Fibroblast of lung (primary cell): ENCODE results near the gene LRP1-AS. TPM values are rescaled to one million over a fixed set of nuclear protein-coding genes. Genes with fewer than 3 reads are reported as not detected.

Experiments
- DNase-seq, 2 donors: peaks; one replicate each; pipeline versions ENCODE4 v3.0.0 to v3.0.0-alpha.2; 2010; ENCODE audit warnings: low read depth in 2 of 2
- H2AFZ ChIP-seq: 2 replicates; pipeline ENCODE4 v1.5.1; 2012; ENCODE audit warnings: low read length, control low read depth, inconsistent platforms
- H3K27ac ChIP-seq: 2 replicates; pipeline ENCODE4 v1.5.1; 2011; ENCODE audit warnings: low read length, control low read depth; ENCODE audit not compliant: insufficient read depth
- H3K27me3 ChIP-seq: 2 replicates; pipeline ENCODE4 v1.5.1; 2011; ENCODE audit warnings: mild to moderate bottlenecking, low read length; ENCODE audit not compliant: control insufficient read depth, insufficient read depth
- H3K36me3 ChIP-seq: 2 replicates; pipeline ENCODE4 v1.5.1; 2011; ENCODE audit warnings: low read length; ENCODE audit not compliant: control insufficient read depth, insufficient read depth
- H3K4me1 ChIP-seq: 2 replicates; pipeline ENCODE4 v1.5.1; 2011; ENCODE audit warnings: low read length; ENCODE audit not compliant: control insufficient read depth, insufficient read depth; ENCODE audit errors: extremely low read depth
- H3K4me2 ChIP-seq: 2 replicates; pipeline ENCODE4 v1.5.1; 2011; ENCODE audit warnings: low read length, control low read depth; ENCODE audit not compliant: insufficient read depth; ENCODE audit errors: extremely low read depth
- H3K4me3 ChIP-seq, 4 experiments: fragments of 200-600 bp in 1 of 4; sonication (generic) in 1 of 4; replicated peaks in 1 of 4; 2 replicates each; pipeline ENCODE4 v1.5.1; 2011 to 2016; ENCODE audit warnings: low read length in 4 of 4, low read depth in 3 of 4, mild to moderate bottlenecking in 3 of 4, control low read depth in 2 of 4, inconsistent platforms in 1 of 4, mixed read lengths in 1 of 4; ENCODE audit not compliant: insufficient read depth in 1 of 4; ENCODE audit errors: control extremely low read depth in 1 of 4
- H3K79me2 ChIP-seq: 2 replicates; pipeline ENCODE4 v1.5.1; 2012; ENCODE audit warnings: mild to moderate bottlenecking, low read length, inconsistent platforms; ENCODE audit not compliant: control insufficient read depth, insufficient read depth
- H3K9ac ChIP-seq: 2 replicates; pipeline ENCODE4 v1.5.1; 2011; ENCODE audit warnings: mild to moderate bottlenecking, low read length, control low read depth; ENCODE audit not compliant: insufficient read depth
- H3K9me3 ChIP-seq: 2 replicates; pipeline ENCODE4 v1.5.1; 2012; ENCODE audit warnings: low read depth, low read length; ENCODE audit not compliant: control insufficient read depth, insufficient read depth
- H4K20me1 ChIP-seq: 2 replicates; pipeline ENCODE4 v1.5.1; 2011; ENCODE audit warnings: low read length; ENCODE audit not compliant: control insufficient read depth, insufficient read depth; ENCODE audit errors: extremely low read depth
- EZH2 ChIP-seq: IDR thresholded peaks from 2 replicates; pipeline ENCODE4 v1.5.1; 2012; ENCODE audit warnings: low read length, control low read depth, mild to moderate bottlenecking; ENCODE audit errors: missing control alignments
- polyA plus RNA-seq, 2 donors: library from polyadenylated mRNA; depleted of rRNA in 1 of 2; stranded (reverse) in 1 of 2; unstranded in 1 of 2; fragments of >200 nt; gene quantifications; 2 replicates each; pipeline ENCODE4 v1.2.1, GENCODE V29; 2011 to 2012; ENCODE audit warnings: missing spikeins in 1 of 2
- total RNA-seq: library from RNA; depleted of rRNA; stranded (reverse); fragments of >200 nt; gene quantifications from 2 replicates; pipeline ENCODE4 v1.2.1, GENCODE V29; 2014
- TF ChIP-seq, protein P1 (sequence below), 2 donors: IDR thresholded peaks in 1 of 2; conservative IDR thresholded peaks in 1 of 2; 1 replicate in 1 of 2; 2 replicates in 1 of 2; pipeline ENCODE4 v1.5.1; 2011 to 2012; ENCODE audit warnings: low read length in 2 of 2, control low read depth in 1 of 2, inconsistent platforms in 1 of 2, low read depth in 1 of 2, mild to moderate bottlenecking in 1 of 2

Gene LRP1-AS
- total and polyA plus RNA-seq, 2 donors (not counting 1 experiment from before 2014, with no cell fraction given) = not detected

- H3K9ac ChIP-seq = no peak overlapping the region
- peaks cover 37% of the 10 kb centered on the region for H3K4me1 ChIP-seq
- no peak overlapping the region for H3K27ac ChIP-seq
- peaks cover 51% of the 10 kb centered on the region for H3K36me3 ChIP-seq
- no peak overlapping the region for H3K4me2 ChIP-seq
- H3K79me2 ChIP-seq = peaks cover 31% of the 10 kb centered on the region
- no peaks in the 10 kb centered on the region for H3K9me3 ChIP-seq
- no peak for TF ChIP-seq EZH2
- TF ChIP-seq, protein P1, sequence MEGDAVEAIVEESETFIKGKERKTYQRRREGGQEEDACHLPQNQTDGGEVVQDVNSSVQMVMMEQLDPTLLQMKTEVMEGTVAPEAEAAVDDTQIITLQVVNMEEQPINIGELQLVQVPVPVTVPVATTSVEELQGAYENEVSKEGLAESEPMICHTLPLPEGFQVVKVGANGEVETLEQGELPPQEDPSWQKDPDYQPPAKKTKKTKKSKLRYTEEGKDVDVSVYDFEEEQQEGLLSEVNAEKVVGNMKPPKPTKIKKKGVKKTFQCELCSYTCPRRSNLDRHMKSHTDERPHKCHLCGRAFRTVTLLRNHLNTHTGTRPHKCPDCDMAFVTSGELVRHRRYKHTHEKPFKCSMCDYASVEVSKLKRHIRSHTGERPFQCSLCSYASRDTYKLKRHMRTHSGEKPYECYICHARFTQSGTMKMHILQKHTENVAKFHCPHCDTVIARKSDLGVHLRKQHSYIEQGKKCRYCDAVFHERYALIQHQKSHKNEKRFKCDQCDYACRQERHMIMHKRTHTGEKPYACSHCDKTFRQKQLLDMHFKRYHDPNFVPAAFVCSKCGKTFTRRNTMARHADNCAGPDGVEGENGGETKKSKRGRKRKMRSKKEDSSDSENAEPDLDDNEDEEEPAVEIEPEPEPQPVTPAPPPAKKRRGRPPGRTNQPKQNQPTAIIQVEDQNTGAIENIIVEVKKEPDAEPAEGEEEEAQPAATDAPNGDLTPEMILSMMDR (conservative IDR thresholded peaks at IDR 0.05 in 1 of 2, IDR thresholded peaks at IDR 0.05 in 1 of 2; ENCODE audit: low read depth in 1 of 2, low read length in 2 of 2) = no peak
- H3K4me3 ChIP-seq = no peak overlapping the region
- no peaks in the 10 kb centered on the region for H4K20me1 ChIP-seq
- no peak for DNase-seq
- no peak overlapping the region for H2AFZ ChIP-seq
- no peaks in the 10 kb centered on the region for H3K27me3 ChIP-seq
Measured at GRCh38 chr12:57154076-57154475, 6.7 kb upstream of the LRP1-AS start.

DNA sequence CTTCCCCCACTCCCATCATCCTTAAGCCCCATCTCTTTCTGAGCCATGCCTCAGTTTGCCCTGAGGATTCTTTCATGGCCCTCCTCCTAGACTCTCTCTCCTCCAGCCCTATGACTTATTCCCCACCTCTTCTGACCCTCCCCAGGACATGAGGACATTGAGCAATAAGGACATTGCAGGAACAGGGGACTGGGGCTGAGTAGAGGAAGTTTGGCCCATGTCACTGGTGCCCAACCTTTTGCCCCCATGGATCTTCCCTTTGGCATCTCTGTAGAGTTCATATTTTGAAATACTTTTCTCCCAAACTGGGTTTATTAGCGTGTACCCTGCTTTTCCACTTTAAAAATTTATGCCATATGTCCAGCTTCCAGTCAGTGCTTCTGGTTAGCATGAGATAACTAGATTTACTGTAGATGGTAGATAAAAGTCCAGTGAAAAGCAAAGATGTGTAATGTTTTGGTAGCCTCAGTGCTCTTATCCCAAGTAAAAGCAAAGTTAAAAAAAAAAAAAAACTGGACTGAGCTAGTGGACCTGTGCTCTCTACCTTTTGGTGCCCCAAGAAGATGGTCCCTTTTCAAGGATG lies 6.1 kb upstream of the LRP1-AS start:
- DNase-seq = no peak
- H3K36me3 ChIP-seq = peaks cover 48% of the 10 kb centered on the region
- peaks cover 29% of the 10 kb centered on the region for H3K79me2 ChIP-seq
- H3K4me2 ChIP-seq = no peak overlapping the region
- peaks cover 43% of the 10 kb centered on the region for H3K4me1 ChIP-seq
- H3K9me3 ChIP-seq = no peaks in the 10 kb centered on the region
- peak overlapping the region; percentile 94 for H3K27ac ChIP-seq
- no peak overlapping the region for H3K9ac ChIP-seq
- H3K27me3 ChIP-seq = no peaks in the 10 kb centered on the region
- H3K4me3 ChIP-seq = no peak overlapping the region
- H4K20me1 ChIP-seq = no peaks in the 10 kb centered on the region
- TF ChIP-seq, protein P1 (conservative IDR thresholded peaks at IDR 0.05 in 1 of 2, IDR thresholded peaks at IDR 0.05 in 1 of 2; ENCODE audit: low read depth in 1 of 2, low read length in 2 of 2) = no peak
- no peak for TF ChIP-seq EZH2
- no peak overlapping the region for H2AFZ ChIP-seq

GRCh38 chr12:57152639-57153038 lies 5.2 kb upstream of the LRP1-AS start:
- H3K79me2 ChIP-seq = peaks cover 28% of the 10 kb centered on the region
- H3K27ac ChIP-seq = peak overlapping the region; percentile 94
- TF ChIP-seq, protein P1 (conservative IDR thresholded peaks at IDR 0.05 in 1 of 2, IDR thresholded peaks at IDR 0.05 in 1 of 2; ENCODE audit: low read depth in 1 of 2, low read length in 2 of 2) = no peak
- TF ChIP-seq EZH2 = no peak
- no peaks in the 10 kb centered on the region for H3K9me3 ChIP-seq
- H3K4me1 ChIP-seq = peaks cover 52% of the 10 kb centered on the region
- peak; percentile 65 to 74 for DNase-seq
- no peak overlapping the region for H2AFZ ChIP-seq
- peaks cover 47% of the 10 kb centered on the region for H3K36me3 ChIP-seq
- H3K4me3 ChIP-seq = no peak overlapping the region
- H3K4me2 ChIP-seq = peak overlapping the region; percentile 76
- no peaks in the 10 kb centered on the region for H3K27me3 ChIP-seq
- H3K9ac ChIP-seq = peak overlapping the region; percentile 11
- H4K20me1 ChIP-seq = no peaks in the 10 kb centered on the region
